HUES6 (cell line): ENCODE results near the gene FPR1.
"Not testable (repeated sequence)": the region's sequence is repeated elsewhere in the genome, so short reads cannot be mapped to it uniquely, and the experiment has no call there.

Source experiments
- H3K27ac ChIP-seq: 2 replicates; pipeline ENCODE4 v1.7.0; 2013; ENCODE audit warnings: low read depth, mild to moderate bottlenecking, low read length, inconsistent platforms
- H3K27me3 ChIP-seq: 2 replicates; pipeline ENCODE4 v1.6.1; 2013; ENCODE audit warnings: low read length; ENCODE audit not compliant: control insufficient read depth, insufficient read depth
- H3K36me3 ChIP-seq: 2 replicates; pipeline ENCODE4 v1.6.1; 2013; ENCODE audit warnings: low read length; ENCODE audit not compliant: control insufficient read depth, insufficient read depth
- H3K4me1 ChIP-seq: 2 replicates; pipeline ENCODE4 v1.6.1; 2013; ENCODE audit warnings: low read length; ENCODE audit not compliant: control insufficient read depth, insufficient read depth
- H3K4me3 ChIP-seq: 2 replicates; pipeline ENCODE4 v1.5.1; 2013; ENCODE audit warnings: low read depth, low read length
- H3K9ac ChIP-seq: one replicate; pipeline ENCODE4 v1.6.1; 2013; ENCODE audit warnings: mild to moderate bottlenecking, low read length
- H3K9me3 ChIP-seq: 2 replicates; pipeline ENCODE4 v1.6.1; 2013; ENCODE audit warnings: low read depth, low read length; ENCODE audit not compliant: control insufficient read depth, insufficient read depth

The FPR1 gene

DNA sequence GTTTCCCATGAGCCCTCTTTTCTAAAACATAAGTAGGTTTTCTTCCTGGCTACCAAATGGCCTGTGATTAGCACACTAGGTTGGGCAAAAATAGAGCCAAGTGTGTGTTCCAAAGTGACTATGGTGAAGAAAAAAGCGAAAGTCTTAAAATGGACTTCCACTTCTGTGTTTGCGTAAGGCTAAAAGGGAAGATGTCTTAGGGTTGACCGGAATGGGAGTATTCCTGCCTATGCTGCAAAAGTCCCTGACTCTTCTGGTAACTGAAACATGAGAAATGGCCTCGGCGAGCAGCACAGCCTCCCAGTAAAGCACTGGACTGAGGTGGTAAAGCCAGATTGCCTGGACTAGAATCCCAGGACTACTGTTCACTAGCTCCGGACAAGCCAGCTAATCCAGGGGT lies 2.4 kb upstream of the FPR1 start:
- Histone ChIP-seq H3K36me3 (no peaks in the 10 kb centered on the region), H3K27me3 (no peaks in the 10 kb centered on the region), H3K27ac (no peak overlapping the region), H3K9me3 (no peaks in the 10 kb centered on the region), H3K9ac (no peak overlapping the region), H3K4me3 (no peak overlapping the region), H3K4me1 (no peaks in the 10 kb centered on the region)

DNA sequence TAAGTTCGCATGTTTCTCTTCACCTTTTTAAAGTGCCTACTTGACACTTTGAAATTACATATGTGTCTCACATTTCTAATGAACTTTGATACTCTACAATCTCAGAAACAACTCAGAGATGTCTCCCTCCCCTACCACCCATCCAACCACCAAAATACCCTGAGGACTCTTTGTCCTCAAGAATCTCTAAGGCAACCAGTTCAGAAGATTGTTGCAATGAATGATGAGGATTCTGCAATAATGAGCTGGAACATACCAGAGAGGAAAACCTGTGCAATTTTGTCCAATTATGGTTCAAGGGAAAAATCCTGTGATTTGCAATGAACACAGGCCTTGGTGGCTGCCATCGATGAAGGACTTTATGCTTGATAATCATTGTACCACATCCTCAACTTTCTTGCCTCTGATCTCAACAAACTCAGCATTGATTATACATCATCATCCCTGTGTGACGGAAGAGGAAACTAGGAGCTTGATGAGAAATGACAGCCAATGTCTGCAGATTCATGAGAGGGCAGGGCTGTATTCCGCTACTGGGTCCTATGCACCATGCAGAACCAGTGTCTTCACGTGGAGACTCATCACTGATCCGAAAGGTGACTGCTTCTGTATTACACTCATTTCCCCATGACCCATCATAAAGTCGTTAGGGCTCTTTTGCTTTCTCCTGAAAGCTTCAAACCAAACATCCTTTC lies 1.1 kb downstream of the FPR1 start:
- no peaks in the 10 kb centered on the region for H3K36me3 ChIP-seq
- H3K27me3 ChIP-seq, result no peaks in the 10 kb centered on the region; the same call in 1 of the 2 replicates
- peaks cover 3% of the 10 kb centered on the region; the same call in 1 of the 2 replicates for H3K9me3 ChIP-seq
- no peaks in the 10 kb centered on the region for H3K4me1 ChIP-seq
- no peak overlapping the region for H3K4me3 ChIP-seq
- H3K27ac ChIP-seq, result no peak overlapping the region
- no peak overlapping the region for H3K9ac ChIP-seq

DNA sequence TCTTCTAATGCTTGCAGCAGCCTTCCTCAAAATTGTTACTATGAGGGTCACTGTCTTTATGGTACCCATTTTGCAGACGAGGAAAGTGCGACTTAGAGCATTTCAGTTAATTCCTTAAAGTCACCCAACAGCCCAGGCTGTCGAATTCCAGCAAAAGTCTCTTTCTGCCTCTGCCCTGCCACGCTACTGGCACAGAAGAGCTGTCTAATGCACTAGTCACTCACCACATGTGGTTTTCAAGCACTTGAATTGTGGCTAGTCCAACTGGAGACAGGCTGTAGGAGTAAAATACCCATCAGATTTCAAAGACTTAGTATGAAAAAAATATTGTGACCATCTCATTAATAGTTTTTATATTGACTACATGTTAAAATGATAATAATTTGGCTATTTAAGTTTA lies 1.7 kb downstream of the FPR1 start:
- H3K36me3 ChIP-seq, result no peaks in the 10 kb centered on the region
- H3K27me3 ChIP-seq, result no peaks in the 10 kb centered on the region; the same call in 1 of the 2 replicates
- peaks cover 3% of the 10 kb centered on the region; the same call in 1 of the 2 replicates for H3K9me3 ChIP-seq
- H3K27ac ChIP-seq, result no peak overlapping the region
- H3K4me3 ChIP-seq, result no peak overlapping the region
- no peaks in the 10 kb centered on the region for H3K4me1 ChIP-seq
- H3K9ac ChIP-seq, result no peak overlapping the region

DNA sequence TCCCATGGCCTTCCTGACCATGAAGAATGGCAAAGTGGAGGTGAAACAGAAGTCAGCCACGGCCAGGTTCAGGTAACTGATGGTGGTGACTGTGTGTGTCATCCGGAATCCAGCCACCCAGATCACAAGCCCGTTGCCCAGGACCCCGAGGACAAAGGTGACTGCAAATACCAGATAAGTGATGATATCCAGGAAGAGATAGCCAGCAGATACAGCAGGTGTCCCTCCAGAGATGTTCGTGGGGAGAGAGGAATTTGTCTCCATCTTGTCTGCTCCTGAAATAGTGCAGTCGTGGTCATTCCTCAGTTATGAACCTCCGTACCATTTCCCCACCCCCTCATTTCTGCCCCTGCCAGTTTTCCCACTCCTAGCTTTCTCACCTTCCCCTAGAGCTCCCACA lies 4.9 kb downstream of the FPR1 start:
- H3K4me3 ChIP-seq, result no peak overlapping the region
- H3K27me3 ChIP-seq, result no peaks in the 10 kb centered on the region; the same call in 1 of the 2 replicates
- H3K9ac ChIP-seq, result no peak overlapping the region

DNA sequence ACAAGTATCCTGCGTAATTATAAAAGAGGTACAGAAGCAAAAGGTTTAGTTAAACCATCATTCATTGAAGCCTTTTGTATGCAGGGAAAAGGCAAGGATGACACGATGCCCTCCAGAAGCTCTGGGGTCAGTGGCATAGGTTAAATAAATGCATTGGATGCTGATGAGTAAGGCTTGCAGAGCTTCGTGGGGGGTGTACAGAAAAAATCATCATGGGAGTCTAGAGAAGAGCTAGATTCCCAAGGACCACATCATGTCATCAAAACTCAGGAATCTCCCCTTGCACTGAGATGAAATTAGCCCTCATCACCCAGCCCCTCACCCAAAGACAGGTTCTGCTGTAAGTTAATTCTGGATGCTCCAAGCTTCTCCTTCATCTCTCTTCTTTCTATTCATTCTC lies 8.3 kb downstream of the FPR1 start:
- no peak overlapping the region for H3K27ac ChIP-seq
- H3K4me3 ChIP-seq, result no peak overlapping the region
- H3K4me1 ChIP-seq, result no peaks in the 10 kb centered on the region
- H3K36me3 ChIP-seq, result no peaks in the 10 kb centered on the region
- H3K9me3 ChIP-seq, result peaks cover 3% of the 10 kb centered on the region; the same call in 1 of the 2 replicates
- no peaks in the 10 kb centered on the region; the same call in 1 of the 2 replicates for H3K27me3 ChIP-seq
- no peak overlapping the region for H3K9ac ChIP-seq

More for the DNA sequence above, 4.9 kb downstream of the FPR1 start:
- Histone ChIP-seq H3K9me3 (peaks cover 3% of the 10 kb centered on the region; the same call in 1 of the 2 replicates), H3K36me3 (no peaks in the 10 kb centered on the region), H3K4me1 (no peaks in the 10 kb centered on the region), H3K27ac (no peak overlapping the region)

DNA sequence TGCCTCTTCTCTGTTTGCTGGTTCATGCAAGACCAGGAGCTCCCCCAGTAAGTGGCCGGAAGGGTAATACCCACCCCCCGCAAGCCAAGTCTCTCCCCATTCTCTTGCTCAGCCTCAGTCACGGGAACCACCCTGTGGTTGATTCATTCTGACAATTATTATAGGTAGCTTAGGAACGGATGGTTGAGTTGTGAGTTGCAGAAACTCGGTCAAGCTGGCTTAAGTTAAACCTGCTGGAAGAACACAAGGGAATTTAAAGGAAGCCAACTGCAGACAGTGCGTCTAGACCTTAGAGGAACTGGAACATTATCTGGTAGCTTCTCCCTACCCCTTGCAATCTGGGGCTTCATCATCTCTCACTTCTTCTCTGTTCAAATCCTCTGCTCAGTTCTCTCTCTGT lies 8.9 kb downstream of the FPR1 start:
- Histone ChIP-seq H3K9me3 (peaks cover 3% of the 10 kb centered on the region; the same call in 1 of the 2 replicates), H3K27ac (no peak overlapping the region), H3K9ac (no peak overlapping the region), H3K27me3 (no peaks in the 10 kb centered on the region; the same call in 1 of the 2 replicates), H3K4me1 (no peaks in the 10 kb centered on the region), H3K4me3 (no peak overlapping the region), H3K36me3 (no peaks in the 10 kb centered on the region)

DNA sequence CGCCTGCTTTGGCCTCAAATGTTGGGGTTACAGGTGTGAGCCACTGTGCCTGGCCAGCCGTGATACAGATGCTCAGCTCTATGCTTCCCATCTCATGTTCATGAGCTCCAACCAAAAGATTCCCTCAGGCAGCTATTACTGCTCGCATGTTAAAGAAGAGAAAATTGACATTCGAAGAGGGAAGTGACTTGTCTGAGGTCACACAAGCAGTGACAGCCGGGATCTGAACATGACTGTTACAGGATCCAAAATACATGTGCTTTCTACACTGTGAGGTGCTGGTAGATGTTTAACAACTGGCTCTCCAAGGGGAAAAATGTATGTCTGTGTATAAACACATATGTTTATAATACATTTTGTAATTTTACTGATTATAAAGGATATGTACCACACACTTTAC lies 11.3 kb downstream of the FPR1 start:
- H3K9ac ChIP-seq, result no peak overlapping the region
- H3K27ac ChIP-seq, result no peak overlapping the region
- H3K9me3 ChIP-seq, result no peaks in the 10 kb centered on the region
- peaks cover 3% of the 10 kb centered on the region; the same call in 1 of the 2 replicates for H3K27me3 ChIP-seq
- H3K36me3 ChIP-seq, result no peaks in the 10 kb centered on the region
- no peak overlapping the region for H3K4me3 ChIP-seq
- H3K4me1 ChIP-seq, result no peaks in the 10 kb centered on the region

DNA sequence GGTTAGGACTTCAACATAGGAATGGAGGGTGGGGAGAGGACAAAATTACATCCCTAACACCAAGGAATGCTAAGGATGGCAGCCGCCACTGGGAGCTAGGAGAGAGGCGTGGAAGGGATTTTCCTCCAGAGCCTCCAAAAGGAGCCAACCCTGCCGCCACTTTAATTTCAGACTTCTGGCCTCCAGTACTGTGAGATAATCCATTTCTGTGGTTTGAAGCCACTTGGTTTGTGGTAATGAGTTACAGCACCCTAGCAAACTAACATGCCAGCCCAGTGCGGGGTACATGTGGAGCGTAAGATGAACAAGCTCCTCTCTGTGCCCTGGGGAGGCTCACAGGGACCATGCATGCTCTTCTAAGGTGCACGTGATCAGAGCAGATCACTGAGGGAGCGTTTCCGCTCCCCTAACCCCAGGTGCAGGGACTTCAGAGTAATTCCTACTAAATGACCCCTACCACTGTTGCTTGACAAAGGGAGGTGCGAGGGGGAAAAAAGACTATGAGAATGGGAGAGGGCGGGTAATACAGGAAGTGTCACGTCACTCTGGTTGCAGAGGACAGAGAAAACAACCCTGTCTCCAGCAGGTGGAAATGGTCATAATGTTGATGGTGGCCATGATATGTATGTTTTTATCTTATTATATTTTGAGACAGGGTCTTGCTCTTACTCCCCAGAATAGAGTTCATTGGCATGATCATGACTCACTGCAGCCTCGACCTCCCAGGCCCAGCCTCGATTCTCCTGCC lies 12.0 kb downstream of the FPR1 start:
- Histone ChIP-seq H3K27me3 (peaks cover 3% of the 10 kb centered on the region; the same call in 1 of the 2 replicates), H3K4me3 (no peak overlapping the region), H3K27ac (no peak overlapping the region), H3K9ac (no peak overlapping the region), H3K36me3 (no peaks in the 10 kb centered on the region), H3K4me1 (no peaks in the 10 kb centered on the region), H3K9me3 (no peaks in the 10 kb centered on the region)

DNA sequence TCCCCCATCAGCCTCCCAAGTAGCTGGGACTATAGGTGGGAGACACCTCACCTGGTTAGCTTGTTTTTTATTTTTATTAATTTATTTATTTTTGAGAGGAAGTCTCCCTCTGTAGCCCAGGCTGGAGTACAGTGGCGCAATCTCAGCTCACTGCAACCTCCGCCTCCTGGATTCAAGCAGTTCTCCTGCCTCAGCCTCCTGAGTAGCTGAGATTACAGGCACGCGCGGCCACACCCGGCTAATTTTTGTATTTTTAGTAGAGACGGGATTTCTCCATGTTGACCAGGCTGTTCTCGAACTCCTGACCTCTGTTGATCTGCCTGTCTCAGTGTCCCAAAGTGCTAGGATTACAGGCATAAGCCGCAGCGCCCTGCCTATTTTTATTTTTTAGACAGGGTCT lies 13.2 kb downstream of the FPR1 start:
- not testable (repeated sequence) for H3K4me1 ChIP-seq, H3K9ac ChIP-seq

DNA sequence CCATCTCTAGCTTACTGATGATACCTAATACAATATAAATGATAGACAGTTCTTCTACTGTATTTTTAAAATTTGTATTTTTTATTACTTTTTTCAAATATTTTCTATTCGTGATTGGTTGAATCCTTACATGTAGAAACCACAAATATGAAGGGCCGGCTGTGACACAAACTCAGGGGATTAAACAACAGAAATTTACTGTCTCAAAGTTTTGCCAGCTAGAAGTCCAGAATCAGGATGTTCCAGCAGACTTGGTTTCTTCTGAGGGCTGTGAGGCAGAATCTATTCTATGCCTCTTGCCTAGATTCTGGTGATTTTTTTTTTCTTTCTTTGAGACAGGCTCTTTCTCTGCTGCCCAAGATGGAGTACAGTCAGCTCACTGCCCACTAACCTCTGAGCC lies 13.8 kb downstream of the FPR1 start:
- Histone ChIP-seq H3K27ac (no peak overlapping the region), H3K9me3 (no peaks in the 10 kb centered on the region), H3K4me3 (no peak overlapping the region), H3K9ac (no peak overlapping the region), H3K4me1 (peaks cover 9% of the 10 kb centered on the region), H3K36me3 (no peaks in the 10 kb centered on the region), H3K27me3 (peaks cover 3% of the 10 kb centered on the region; the same call in 1 of the 2 replicates)

More for the DNA sequence above, 13.2 kb downstream of the FPR1 start:
- not testable (repeated sequence) for H3K4me3 ChIP-seq, H3K27me3 ChIP-seq, H3K36me3 ChIP-seq, H3K9me3 ChIP-seq, H3K27ac ChIP-seq

DNA sequence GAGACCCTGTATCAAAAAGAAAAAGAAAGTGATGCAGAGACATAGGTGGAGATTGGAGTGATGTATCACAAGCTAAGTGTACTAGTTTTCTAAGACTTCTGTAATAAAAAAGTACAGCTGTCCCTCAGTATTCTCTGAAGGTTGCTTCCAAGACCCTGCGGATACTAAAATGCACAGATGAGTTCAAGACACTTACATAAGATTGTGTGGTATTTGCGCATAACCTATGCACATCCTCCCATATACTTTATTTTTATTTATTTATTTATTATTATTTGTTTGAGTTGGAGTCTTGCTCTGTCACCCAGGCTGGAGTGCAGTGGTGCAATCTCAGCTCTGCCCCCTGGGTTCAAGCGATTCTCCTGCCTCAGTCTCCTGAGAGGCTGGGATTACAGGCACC lies 14.3 kb downstream of the FPR1 start:
- Histone ChIP-seq H3K9ac (no peak overlapping the region), H3K9me3 (no peaks in the 10 kb centered on the region), H3K27me3 (peaks cover 3% of the 10 kb centered on the region; the same call in 1 of the 2 replicates), H3K4me3 (no peak overlapping the region), H3K4me1 (peaks cover 9% of the 10 kb centered on the region), H3K36me3 (no peaks in the 10 kb centered on the region), H3K27ac (no peak overlapping the region)
